Calu3 (cell line): ENCODE results near the gene CNDP2. TPM values are rescaled to one million over a fixed set of nuclear protein-coding genes. Genes with fewer than 3 reads are reported as not detected.

Experiments
- BruUV-seq: library from RNA; stranded (reverse); fragments of 400-500 nt; replicated peaks from 2 replicates; lab custom pipeline; 2021; lab: Mats Ljungman, UMichigan
- CTCF ChIA-PET: fragments of 300-600 bp; sonication (Branson Sonifier 250); formaldehyde crosslinking; loops from one replicate; lab custom pipeline; 2022; ENCODE audit warnings: antibody characterized with exemption; lab: Charles Lee
- DNase-seq: peaks from one replicate; pipeline ENCODE4 v3.0.0; 2022
- H3K27ac Mint-ChIP-seq: one replicate; pipeline ENCODE4 v1.8.0; 2022; ENCODE audit warnings: mixed read lengths; ENCODE audit not compliant: unreplicated experiment
- H3K27me3 Mint-ChIP-seq: one replicate; pipeline ENCODE4 v1.8.0; 2022; ENCODE audit warnings: mixed read lengths; ENCODE audit not compliant: unreplicated experiment
- H3K36me3 Mint-ChIP-seq: one replicate; pipeline ENCODE4 v1.8.0; 2022; ENCODE audit warnings: mild to moderate bottlenecking, moderate library complexity, mixed read lengths; ENCODE audit not compliant: insufficient read depth, unreplicated experiment
- H3K4me1 Mint-ChIP-seq: one replicate; pipeline ENCODE4 v1.8.0; 2022; ENCODE audit warnings: mild to moderate bottlenecking, low read depth, mixed read lengths; ENCODE audit not compliant: unreplicated experiment
- H3K4me3 Mint-ChIP-seq: one replicate; pipeline ENCODE4 v1.8.0; 2022; ENCODE audit warnings: mild to moderate bottlenecking, low read depth, moderate library complexity, mixed read lengths; ENCODE audit not compliant: unreplicated experiment
- H3K9me3 Mint-ChIP-seq: one replicate; pipeline ENCODE4 v1.8.0; 2022; ENCODE audit warnings: low read depth, mixed read lengths; ENCODE audit not compliant: unreplicated experiment
- intact Hi-C: fragments of 100-400 bp; cut with micrococcal nuclease; formaldehyde crosslinking; loops from one replicate; pipeline ENCODE4 v1.10.0; 2022; ENCODE audit not compliant: unreplicated experiment
- total RNA-seq: library from RNA; stranded (reverse); gene quantifications from 2 replicates; pipeline ENCODE4 v1.2.3, GENCODE V29; 2022
- TF ChIP-seq, protein P1 (sequence below): fragments of 200-600 bp; IDR thresholded peaks from one replicate; pipeline ENCODE4 v1.8.0; 2022; ENCODE audit warnings: antibody characterized with exemption; ENCODE audit not compliant: unreplicated experiment

Gene CNDP2
- total RNA-seq, 1 experiment from 2014 or later = 279 TPM

DNA sequence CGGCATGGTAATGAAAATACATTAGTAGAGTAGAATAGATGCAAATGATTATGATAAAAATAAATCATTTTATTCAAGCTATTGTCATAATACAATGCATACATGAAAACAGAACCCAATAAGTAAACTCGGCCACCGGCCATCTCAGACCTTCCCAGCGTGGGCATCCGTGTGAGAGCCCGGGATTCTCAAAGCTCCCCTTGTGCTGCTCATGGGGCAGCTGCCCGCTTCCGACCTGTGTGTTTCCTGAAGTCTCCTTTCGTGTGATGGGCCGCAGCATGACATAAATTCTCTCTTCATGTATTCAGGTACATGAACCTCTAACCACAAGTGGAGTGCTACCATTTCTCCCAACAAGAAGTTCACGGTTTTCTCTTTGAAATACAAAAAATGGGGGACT is 13.5 kb upstream of the CNDP2 start:
- H3K4me1 Mint-ChIP-seq = no peaks in the 10 kb centered on the region
- CTCF ChIA-PET = no interaction called here
- no TSS peak for BruUV-seq
- no peak overlapping the region for H3K27ac Mint-ChIP-seq
- H3K9me3 Mint-ChIP-seq = no peaks in the 10 kb centered on the region
- no peaks in the 10 kb centered on the region for H3K36me3 Mint-ChIP-seq
- DNase-seq = no peak
- H3K4me3 Mint-ChIP-seq = no peak overlapping the region
- TF ChIP-seq, protein P1, sequence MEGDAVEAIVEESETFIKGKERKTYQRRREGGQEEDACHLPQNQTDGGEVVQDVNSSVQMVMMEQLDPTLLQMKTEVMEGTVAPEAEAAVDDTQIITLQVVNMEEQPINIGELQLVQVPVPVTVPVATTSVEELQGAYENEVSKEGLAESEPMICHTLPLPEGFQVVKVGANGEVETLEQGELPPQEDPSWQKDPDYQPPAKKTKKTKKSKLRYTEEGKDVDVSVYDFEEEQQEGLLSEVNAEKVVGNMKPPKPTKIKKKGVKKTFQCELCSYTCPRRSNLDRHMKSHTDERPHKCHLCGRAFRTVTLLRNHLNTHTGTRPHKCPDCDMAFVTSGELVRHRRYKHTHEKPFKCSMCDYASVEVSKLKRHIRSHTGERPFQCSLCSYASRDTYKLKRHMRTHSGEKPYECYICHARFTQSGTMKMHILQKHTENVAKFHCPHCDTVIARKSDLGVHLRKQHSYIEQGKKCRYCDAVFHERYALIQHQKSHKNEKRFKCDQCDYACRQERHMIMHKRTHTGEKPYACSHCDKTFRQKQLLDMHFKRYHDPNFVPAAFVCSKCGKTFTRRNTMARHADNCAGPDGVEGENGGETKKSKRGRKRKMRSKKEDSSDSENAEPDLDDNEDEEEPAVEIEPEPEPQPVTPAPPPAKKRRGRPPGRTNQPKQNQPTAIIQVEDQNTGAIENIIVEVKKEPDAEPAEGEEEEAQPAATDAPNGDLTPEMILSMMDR = no peak
- intact Hi-C loops = no loop called here
- H3K27me3 Mint-ChIP-seq = peaks cover 10% of the 10 kb centered on the region

- H3K27me3 Mint-ChIP-seq = peaks cover 24% of the 10 kb centered on the region
- TF ChIP-seq, protein P1 = no peak
- H3K9me3 Mint-ChIP-seq = no peaks in the 10 kb centered on the region
- intact Hi-C loops = no loop called here
- no peaks in the 10 kb centered on the region for H3K4me1 Mint-ChIP-seq
- DNase-seq = no peak
- CTCF ChIA-PET = interaction anchor here (0.6 kb wide), 1 partner anchor 281 kb away, joined by 5 read pairs; no protein-coding TSS in a partner anchor
- no peaks in the 10 kb centered on the region for H3K36me3 Mint-ChIP-seq
- BruUV-seq = no TSS peak
- H3K27ac Mint-ChIP-seq = no peak overlapping the region
- no peak overlapping the region for H3K4me3 Mint-ChIP-seq
These were observed 9.9 kb upstream of the CNDP2 start for GRCh38 chr18:74486119-74486849.

GRCh38 chr18:74488354-74488753 is 7.8 kb upstream of the CNDP2 start:
- CTCF ChIA-PET = no interaction called here
- Mint-ChIP-seq H3K4me1 (no peaks in the 10 kb centered on the region), H3K36me3 (no peaks in the 10 kb centered on the region), H3K9me3 (no peaks in the 10 kb centered on the region), H3K27me3 (peaks cover 24% of the 10 kb centered on the region), H3K27ac (no peak overlapping the region), H3K4me3 (no peak overlapping the region)
- intact Hi-C loops = no loop called here
- BruUV-seq = no TSS peak
- no peak for DNase-seq
- TF ChIP-seq, protein P1 = no peak

- no TSS peak for BruUV-seq
- Mint-ChIP-seq H3K4me3 (no peak overlapping the region), H3K4me1 (no peaks in the 10 kb centered on the region), H3K27ac (no peak overlapping the region), H3K9me3 (no peaks in the 10 kb centered on the region), H3K36me3 (no peaks in the 10 kb centered on the region), H3K27me3 (peaks cover 24% of the 10 kb centered on the region)
- TF ChIP-seq, protein P1 = no peak
- CTCF ChIA-PET = no interaction called here
- no peak for DNase-seq
- intact Hi-C loops = no loop called here
These were observed 7.3 kb upstream of the CNDP2 start for GRCh38 chr18:74488864-74489263.
